Neural cell (in vitro differentiated cells): ENCODE data around the gene KIF2A. TPM values are rescaled to one million over a fixed set of nuclear protein-coding genes. Genes with fewer than 3 reads are reported as not detected.

ENCODE experiments used
- H2AFZ ChIP-seq: fragments of 200-600, 300-800 bp; sonication (generic), shearing (Covaris generic); 2 replicates; pipeline ENCODE4 v1.6.0; 2014; ENCODE audit warnings: low read depth, mild to moderate bottlenecking, antibody characterized with exemption, low read length, moderate library complexity
- H3F3A ChIP-seq: fragments of 200-600 bp; shearing (Covaris generic); 2 replicates; pipeline ENCODE4 v1.6.1; 2016; ENCODE audit warnings: mild to moderate bottlenecking, moderate library complexity, mixed read lengths, antibody characterized with exemption, low read length; ENCODE audit not compliant: insufficient read depth, poor library complexity, severe bottlenecking
- H3K27ac ChIP-seq: fragments of 200-600, 300-800 bp; sonication (generic), shearing (Covaris generic); 2 replicates; pipeline ENCODE4 v1.5.1; 2014; ENCODE audit warnings: mild to moderate bottlenecking, low read length, moderate library complexity
- H3K27me3 ChIP-seq: fragments of 300-800, 200-600 bp; sonication (generic), shearing (Covaris generic); 2 replicates; pipeline ENCODE4 v1.6.0; 2014; ENCODE audit warnings: mild to moderate bottlenecking, low read depth, low read length, moderate library complexity; ENCODE audit not compliant: insufficient read depth
- H3K36me3 ChIP-seq: fragments of 300-800, 200-600 bp; sonication (generic), shearing (Covaris generic); 2 replicates; pipeline ENCODE4 v1.5.1; 2014; ENCODE audit warnings: mild to moderate bottlenecking, antibody characterized with exemption, low read length, moderate library complexity; ENCODE audit not compliant: insufficient read depth
- H3K4me2 ChIP-seq: fragments of 300-800, 200-600 bp; sonication (generic), shearing (Covaris generic); 2 replicates; pipeline ENCODE4 v1.6.0; 2014; ENCODE audit warnings: mild to moderate bottlenecking, low read length
- H3K4me3 ChIP-seq: fragments of 300-800, 200-600 bp; sonication (generic), shearing (Covaris generic); 2 replicates; pipeline ENCODE4 v1.5.1; 2014; ENCODE audit warnings: mild to moderate bottlenecking, low read length, moderate library complexity
- H3K79me2 ChIP-seq: fragments of 200-600 bp; shearing (Covaris generic); replicated peaks from 2 replicates; pipeline ENCODE4 v1.6.0; 2014; ENCODE audit warnings: mild to moderate bottlenecking, low read length, moderate library complexity; ENCODE audit not compliant: insufficient read depth
- H3K9ac ChIP-seq: fragments of 300-800, 200-600 bp; sonication (generic), shearing (Covaris generic); 2 replicates; pipeline ENCODE4 v1.6.1; 2016; ENCODE audit warnings: mild to moderate bottlenecking, low read length, mixed read lengths
- H3K9me2 ChIP-seq: fragments of 200-600 bp; shearing (Covaris generic); 2 replicates; pipeline ENCODE4 v1.6.1; 2016; ENCODE audit warnings: mild to moderate bottlenecking, low read length, mixed read lengths; ENCODE audit not compliant: insufficient read depth
- H3K9me3 ChIP-seq: fragments of 200-600, 300-800 bp; sonication (generic), shearing (Covaris generic); 2 replicates; pipeline ENCODE4 v1.6.1; 2016; ENCODE audit warnings: mild to moderate bottlenecking, mixed run types, low read length, moderate library complexity, mixed read lengths
- H4K20me1 ChIP-seq: fragments of 200-600 bp; shearing (Covaris generic); 2 replicates; pipeline ENCODE4 v1.6.1; 2016; ENCODE audit warnings: mild to moderate bottlenecking, mixed run types; ENCODE audit not compliant: insufficient read depth
- CTCF ChIP-seq: fragments of 450-650 bp; IDR thresholded peaks from 2 replicates; pipeline ENCODE4 v1.5.1; 2014; ENCODE audit warnings: antibody characterized with exemption, mild to moderate bottlenecking, moderate library complexity; ENCODE audit not compliant: poor library complexity, severe bottlenecking
- EP300 ChIP-seq: fragments of 450-650 bp; conservative IDR thresholded peaks from 2 replicates; pipeline ENCODE4 v1.6.1; 2014; ENCODE audit warnings: antibody characterized with exemption, mild to moderate bottlenecking, moderate library complexity; ENCODE audit not compliant: poor library complexity, severe bottlenecking
- EZH2 ChIP-seq: fragments of 200-600, 300-800 bp; shearing (Covaris generic), sonication (generic); IDR thresholded peaks from 2 replicates; pipeline ENCODE4 v1.6.1; 2014; ENCODE audit warnings: antibody characterized with exemption, low read length, borderline replicate concordance, mild to moderate bottlenecking; ENCODE audit not compliant: insufficient read depth, poor library complexity, severe bottlenecking
- MXI1 ChIP-seq: fragments of 450-650 bp; conservative IDR thresholded peaks from 2 replicates; pipeline ENCODE4 v1.6.1; 2014; ENCODE audit warnings: antibody characterized with exemption, mild to moderate bottlenecking; ENCODE audit not compliant: poor library complexity, severe bottlenecking
- POLR2AphosphoS5 ChIP-seq: IDR thresholded peaks from 2 replicates; pipeline ENCODE4 v1.6.1; 2012
- RAD21 ChIP-seq: fragments of 450-650 bp; conservative IDR thresholded peaks from 2 replicates; pipeline ENCODE4 v1.6.1; 2014; ENCODE audit warnings: antibody characterized with exemption, mild to moderate bottlenecking, moderate library complexity
- REST ChIP-seq: IDR thresholded peaks from 2 replicates; pipeline ENCODE4 v1.6.1; 2012; ENCODE audit warnings: borderline replicate concordance
- SMC3 ChIP-seq: fragments of 450-650 bp; conservative IDR thresholded peaks from 2 replicates; pipeline ENCODE4 v1.6.1; 2014; ENCODE audit warnings: antibody characterized with exemption, mild to moderate bottlenecking, moderate library complexity; ENCODE audit not compliant: poor library complexity
- TAF1 ChIP-seq: IDR thresholded peaks from 2 replicates; pipeline ENCODE4 v1.6.1; 2012; ENCODE audit warnings: low read depth
- polyA plus RNA-seq: library from polyadenylated mRNA; depleted of rRNA; stranded (reverse); fragments of >200 nt; gene quantifications from 2 replicates; pipeline ENCODE4 v1.2.3, GENCODE V29; 2014

KIF2A gene
- polyA plus RNA-seq, 1 donor from 2014 or later: 68.4 TPM

GRCh38 chr5:62403411-62404250 is 97.6 kb downstream of the KIF2A start, which contains the start of gene DIMT1:
Gene DIMT1 (minus strand): TSS chr5:62403905. CDS start chr5:62403772, 133 bp downstream.
- Histone ChIP-seq H3K27ac (peak within 1 kb of the TSS; percentile 77), H3K27me3 (no peaks in the 10 kb centered on the region), H3K79me2 (no peaks in the 10 kb centered on the region), H3K36me3 (no peaks in the 10 kb centered on the region), H3K4me2 (peak within 1 kb of the TSS; percentile 86), H3K4me3 (peak within 1 kb of the TSS; percentile 98), H3K9me2 (no peaks in the 10 kb centered on the region), H3F3A (no peaks in the 10 kb centered on the region), H3K9me3 (no peaks in the 10 kb centered on the region), H4K20me1 (no peaks in the 10 kb centered on the region), H2AFZ (peak within 1 kb of the TSS; percentile 81), H3K9ac (peak within 1 kb of the TSS; percentile 67)
- TF ChIP-seq REST: no peak
- TF ChIP-seq POLR2AphosphoS5: peak; percentile 83
- TF ChIP-seq RAD21: peak; percentile 31
- TF ChIP-seq SMC3: peak; percentile 26
- TF ChIP-seq EZH2: no peak
- no peak for TF ChIP-seq TAF1
- TF ChIP-seq CTCF: no peak
- TF ChIP-seq EP300: peak; percentile 11
- TF ChIP-seq MXI1: peak; percentile 99

GRCh38 chr5:62412549-62413329 is 106.7 kb downstream of the KIF2A start, which contains the start of gene IPO11:
Gene IPO11 (plus strand): TSS chr5:62412763. CDS start chr5:62437280, 24,517 bp downstream.
- peak within 1 kb of the TSS; percentile 62 for H2AFZ ChIP-seq
- no peaks in the 10 kb centered on the region for H3F3A ChIP-seq
- no peaks in the 10 kb centered on the region for H3K27me3 ChIP-seq
- no peaks in the 10 kb centered on the region for H3K36me3 ChIP-seq
- H3K79me2 ChIP-seq: peaks cover 36% of the 10 kb centered on the region
- H3K4me2 ChIP-seq: peak within 1 kb of the TSS; percentile 82
- peak within 1 kb of the TSS; percentile 91 for H3K27ac ChIP-seq
- H3K9ac ChIP-seq: peak within 1 kb of the TSS; percentile 74
- TF ChIP-seq CTCF: peak; percentile 23
- peak; percentile 57 for TF ChIP-seq EP300
- peak; percentile 63 for TF ChIP-seq REST
- TF ChIP-seq RAD21: no peak
- TF ChIP-seq MXI1: peak; percentile 99
- TF ChIP-seq POLR2AphosphoS5: peak; percentile 95
- peak; percentile 55 for TF ChIP-seq SMC3
- peak; percentile 59 for TF ChIP-seq TAF1
- TF ChIP-seq EZH2: no peak
- H3K9me3 ChIP-seq: no peaks in the 10 kb centered on the region
- H3K9me2 ChIP-seq: no peaks in the 10 kb centered on the region
- no peaks in the 10 kb centered on the region for H4K20me1 ChIP-seq
- peak within 1 kb of the TSS; percentile 77 for H3K4me3 ChIP-seq
